Measurements from ENCODE around the gene KDM4B.

KDM4B gene

DNA sequence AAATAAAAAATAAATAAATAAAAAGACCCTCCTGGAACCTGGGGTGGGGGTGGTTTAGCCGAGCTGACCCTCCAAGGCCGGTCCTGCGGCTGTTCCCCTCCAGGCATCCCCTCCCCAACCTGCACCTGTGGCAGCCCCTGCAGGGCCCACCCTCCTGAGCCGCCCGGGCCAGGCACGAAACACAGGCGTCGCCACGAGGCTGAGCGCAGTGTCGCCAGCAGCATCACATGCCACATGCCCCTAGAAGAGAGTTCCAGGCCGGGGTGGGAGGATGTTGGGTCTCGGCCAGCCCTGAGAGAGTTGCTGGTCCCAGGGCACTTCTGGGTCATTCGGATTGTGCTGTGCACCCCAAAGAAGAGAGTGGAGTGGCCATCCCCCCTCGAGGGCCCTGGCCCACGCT, 82.0 kb downstream of the KDM4B start:
- H3K27ac ChIP-seq (ENCODE audit: low read depth, low read length) = no peak overlapping the region
- no peaks in the 10 kb centered on the region; the same call in none of the 2 replicates for H4K20me1 ChIP-seq (ENCODE audit: control insufficient read depth, insufficient read depth, low read depth, low read length)
- no peaks in the 10 kb centered on the region for H3K9me3 ChIP-seq (ENCODE audit: control insufficient read depth, insufficient read depth, low read length)
- TF ChIP-seq, protein P1, sequence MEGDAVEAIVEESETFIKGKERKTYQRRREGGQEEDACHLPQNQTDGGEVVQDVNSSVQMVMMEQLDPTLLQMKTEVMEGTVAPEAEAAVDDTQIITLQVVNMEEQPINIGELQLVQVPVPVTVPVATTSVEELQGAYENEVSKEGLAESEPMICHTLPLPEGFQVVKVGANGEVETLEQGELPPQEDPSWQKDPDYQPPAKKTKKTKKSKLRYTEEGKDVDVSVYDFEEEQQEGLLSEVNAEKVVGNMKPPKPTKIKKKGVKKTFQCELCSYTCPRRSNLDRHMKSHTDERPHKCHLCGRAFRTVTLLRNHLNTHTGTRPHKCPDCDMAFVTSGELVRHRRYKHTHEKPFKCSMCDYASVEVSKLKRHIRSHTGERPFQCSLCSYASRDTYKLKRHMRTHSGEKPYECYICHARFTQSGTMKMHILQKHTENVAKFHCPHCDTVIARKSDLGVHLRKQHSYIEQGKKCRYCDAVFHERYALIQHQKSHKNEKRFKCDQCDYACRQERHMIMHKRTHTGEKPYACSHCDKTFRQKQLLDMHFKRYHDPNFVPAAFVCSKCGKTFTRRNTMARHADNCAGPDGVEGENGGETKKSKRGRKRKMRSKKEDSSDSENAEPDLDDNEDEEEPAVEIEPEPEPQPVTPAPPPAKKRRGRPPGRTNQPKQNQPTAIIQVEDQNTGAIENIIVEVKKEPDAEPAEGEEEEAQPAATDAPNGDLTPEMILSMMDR (IDR thresholded peaks at IDR 0.05; ENCODE audit: low read depth, low read length, poor library complexity, severe bottlenecking) = no peak
- TF ChIP-seq EZH2phosphoT487 (IDR thresholded peaks at IDR 0.05; ENCODE audit: borderline replicate concordance, low read length) = no peak
- no peaks in the 10 kb centered on the region for H3K79me2 ChIP-seq (ENCODE audit: control insufficient read depth, low read length)
- H3K27me3 ChIP-seq (ENCODE audit: control insufficient read depth, low read length) = no peaks in the 10 kb centered on the region
- no peaks in the 10 kb centered on the region for H3K9me2 ChIP-seq (replicated peaks; ENCODE audit: control insufficient read depth, low read length)
- no peaks in the 10 kb centered on the region for H3F3A ChIP-seq (ENCODE audit: control insufficient read depth, insufficient read depth)
- H3K36me3 ChIP-seq (ENCODE audit: control insufficient read depth, low read length) = peaks cover 5% of the 10 kb centered on the region
- H3K4me2 ChIP-seq (ENCODE audit: low read length) = no peak overlapping the region
- no peak overlapping the region for H3K4me3 ChIP-seq (ENCODE audit: low read length)
- no peaks in the 10 kb centered on the region; the same call in 1 of the 2 replicates for H3K4me1 ChIP-seq (ENCODE audit: control insufficient read depth, low read length)

DNA sequence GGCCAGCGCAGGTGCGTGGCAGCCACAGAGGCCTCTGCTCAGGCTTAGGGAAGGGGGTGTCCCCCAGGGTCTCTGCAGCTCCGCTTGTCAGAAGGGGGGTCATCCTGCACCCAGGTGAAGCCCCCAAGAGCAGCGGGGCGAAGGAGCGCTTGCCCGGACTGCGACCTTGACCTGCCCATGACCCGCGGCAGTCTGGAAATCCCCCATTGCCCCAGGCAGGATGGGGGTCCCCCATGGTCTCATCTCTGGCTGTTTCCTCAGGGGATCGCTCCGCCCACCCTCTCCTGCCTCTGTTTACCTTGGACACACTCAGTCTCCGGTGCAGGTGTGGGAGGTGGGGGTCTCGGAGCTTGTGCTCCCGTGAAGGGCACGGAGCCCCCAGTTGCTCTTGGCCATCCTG, 82.7 kb downstream of the KDM4B start:
- Histone ChIP-seq H3K9me3 (ENCODE audit: control insufficient read depth, insufficient read depth, low read length) (no peaks in the 10 kb centered on the region), H3K4me2 (ENCODE audit: low read length) (no peak overlapping the region), H3K27ac (ENCODE audit: low read depth, low read length) (no peak overlapping the region), H3K79me2 (ENCODE audit: control insufficient read depth, low read length) (no peaks in the 10 kb centered on the region), H3K4me3 (ENCODE audit: low read length) (no peak overlapping the region), H3K4me1 (ENCODE audit: control insufficient read depth, low read length) (no peaks in the 10 kb centered on the region; the same call in 1 of the 2 replicates), H3K36me3 (ENCODE audit: control insufficient read depth, low read length) (peaks cover 5% of the 10 kb centered on the region), H4K20me1 (ENCODE audit: control insufficient read depth, insufficient read depth, low read depth, low read length) (no peaks in the 10 kb centered on the region; the same call in none of the 2 replicates), H3F3A (ENCODE audit: control insufficient read depth, insufficient read depth) (no peaks in the 10 kb centered on the region), H3K27me3 (ENCODE audit: control insufficient read depth, low read length) (no peaks in the 10 kb centered on the region), H3K9me2 (replicated peaks; ENCODE audit: control insufficient read depth, low read length) (no peaks in the 10 kb centered on the region)
- TF ChIP-seq EZH2phosphoT487 (IDR thresholded peaks at IDR 0.05; ENCODE audit: borderline replicate concordance, low read length) = no peak
- TF ChIP-seq, protein P1 (IDR thresholded peaks at IDR 0.05; ENCODE audit: low read depth, low read length, poor library complexity, severe bottlenecking) = no peak

DNA sequence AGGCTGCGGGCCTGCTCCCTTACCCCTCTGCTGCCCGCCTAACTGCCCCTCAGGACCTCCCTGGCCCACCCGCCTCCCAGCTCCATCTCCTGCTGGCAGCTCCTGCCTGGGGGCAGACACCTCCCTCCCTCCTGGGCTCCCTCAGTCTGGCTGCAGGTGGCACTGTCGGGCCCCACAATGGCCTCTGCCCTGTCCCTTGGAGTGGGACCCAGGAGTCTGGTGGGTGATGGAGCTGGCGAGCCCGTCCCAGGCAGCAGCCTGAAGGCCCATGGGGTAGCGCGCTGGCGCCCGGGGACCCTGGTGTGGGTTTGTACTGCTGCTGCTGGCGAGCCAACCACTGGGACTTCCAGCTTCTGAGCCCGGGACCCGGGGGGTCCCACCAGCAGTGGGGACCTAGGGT, 83.6 kb downstream of the KDM4B start:
- Histone ChIP-seq H3K27ac (ENCODE audit: low read depth, low read length) (no peak overlapping the region), H3K9me2 (replicated peaks; ENCODE audit: control insufficient read depth, low read length) (no peaks in the 10 kb centered on the region), H3K27me3 (ENCODE audit: control insufficient read depth, low read length) (no peaks in the 10 kb centered on the region), H3K4me1 (ENCODE audit: control insufficient read depth, low read length) (no peaks in the 10 kb centered on the region; the same call in 1 of the 2 replicates), H3K4me2 (ENCODE audit: low read length) (no peak overlapping the region), H3K4me3 (ENCODE audit: low read length) (no peak overlapping the region), H4K20me1 (ENCODE audit: control insufficient read depth, insufficient read depth, low read depth, low read length) (no peaks in the 10 kb centered on the region; the same call in none of the 2 replicates), H3K9me3 (ENCODE audit: control insufficient read depth, insufficient read depth, low read length) (no peaks in the 10 kb centered on the region), H3K79me2 (ENCODE audit: control insufficient read depth, low read length) (no peaks in the 10 kb centered on the region), H3K36me3 (ENCODE audit: control insufficient read depth, low read length) (peaks cover 7% of the 10 kb centered on the region), H3F3A (ENCODE audit: control insufficient read depth, insufficient read depth) (no peaks in the 10 kb centered on the region)
- TF ChIP-seq, protein P1 (IDR thresholded peaks at IDR 0.05; ENCODE audit: low read depth, low read length, poor library complexity, severe bottlenecking) = no peak
- TF ChIP-seq EZH2phosphoT487 (IDR thresholded peaks at IDR 0.05; ENCODE audit: borderline replicate concordance, low read length) = no peak
